ELF-1 (cell line): ENCODE measurements around the gene BRIP1.
"Not testable (repeated sequence)": the region's sequence is repeated elsewhere in the genome, so short reads cannot be mapped to it uniquely, and the experiment has no call there.

ENCODE experiments used
- DNase-seq: peaks from one replicate; pipeline ENCODE4 v3.0.0-alpha.2; 2016; ENCODE audit warnings: low read depth, low spot score

The BRIP1 gene

GRCh38 chr17:61867033-61867432 lies 3.7 kb upstream of the BRIP1 start:
- DNase-seq: no peak

- DNase-seq: no peak
These were observed 436 bp upstream of the BRIP1 start for GRCh38 chr17:61863801-61864126.

DNA sequence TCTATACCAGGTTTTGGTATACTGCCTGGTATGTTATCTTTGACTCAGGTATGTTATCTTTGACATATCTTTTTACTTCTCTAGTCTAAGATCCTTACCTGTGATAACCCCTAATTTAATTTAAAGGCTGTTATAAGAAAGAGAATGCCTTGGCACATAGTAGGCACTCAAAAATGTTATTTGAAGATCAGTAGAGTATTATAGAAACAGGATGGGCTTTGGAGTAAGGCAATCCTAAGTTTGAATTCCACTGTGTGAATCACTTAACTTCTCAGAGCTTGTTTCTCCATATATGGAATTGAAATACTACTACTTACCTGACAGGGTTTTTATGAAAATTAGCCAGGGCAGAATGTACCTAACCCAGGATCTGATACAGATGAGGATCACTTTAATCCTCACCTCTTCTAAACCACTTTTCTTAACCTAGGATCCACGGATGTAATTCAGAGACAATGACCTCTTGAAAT lies 1.2 kb downstream of the BRIP1 start:
- DNase-seq: no peak

GRCh38 chr17:61860397-61860796 lies 2.9 kb downstream of the BRIP1 start:
- not testable (repeated sequence) for DNase-seq

GRCh38 chr17:61856035-61856434 lies 7.3 kb downstream of the BRIP1 start:
- no peak for DNase-seq

DNA sequence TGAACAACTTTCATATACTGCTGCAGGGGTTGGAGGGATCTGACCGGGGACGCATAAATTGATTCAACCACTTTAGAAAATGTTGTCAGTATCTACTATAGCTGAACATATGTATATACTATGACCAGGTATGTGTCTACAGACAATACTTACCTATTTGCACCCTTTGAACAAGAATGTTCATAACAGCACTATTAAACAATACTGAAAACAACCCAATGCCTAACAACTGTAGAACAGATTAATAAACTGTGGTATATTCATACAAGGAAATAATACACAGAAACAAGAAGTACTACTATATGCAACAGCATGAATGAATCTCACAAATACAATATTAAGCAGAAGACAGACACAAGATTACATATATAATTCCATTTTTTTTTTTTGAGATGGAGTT lies 10.5 kb downstream of the BRIP1 start:
- DNase-seq: no peak

GRCh38 chr17:61849674-61850073 lies 13.7 kb downstream of the BRIP1 start:
- no peak for DNase-seq

DNA sequence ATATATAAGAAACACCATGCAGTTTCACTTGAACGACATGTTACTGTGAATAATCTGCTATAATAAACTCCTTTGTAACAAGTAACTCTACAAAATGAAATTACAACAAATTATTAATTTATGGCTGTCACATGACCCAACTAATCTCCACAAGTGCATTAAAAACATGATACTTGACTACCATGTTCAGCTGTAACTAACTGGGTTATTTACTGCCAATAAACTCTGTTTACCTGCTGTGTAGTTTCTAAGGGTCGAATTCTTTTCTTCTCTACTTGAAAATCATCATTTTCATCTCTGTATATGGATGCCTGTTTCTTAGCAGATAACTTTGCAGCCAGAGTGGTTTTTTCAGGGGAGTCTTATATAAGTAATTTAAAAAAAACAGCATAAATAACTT lies 14.4 kb downstream of the BRIP1 start:
- no peak for DNase-seq

DNA sequence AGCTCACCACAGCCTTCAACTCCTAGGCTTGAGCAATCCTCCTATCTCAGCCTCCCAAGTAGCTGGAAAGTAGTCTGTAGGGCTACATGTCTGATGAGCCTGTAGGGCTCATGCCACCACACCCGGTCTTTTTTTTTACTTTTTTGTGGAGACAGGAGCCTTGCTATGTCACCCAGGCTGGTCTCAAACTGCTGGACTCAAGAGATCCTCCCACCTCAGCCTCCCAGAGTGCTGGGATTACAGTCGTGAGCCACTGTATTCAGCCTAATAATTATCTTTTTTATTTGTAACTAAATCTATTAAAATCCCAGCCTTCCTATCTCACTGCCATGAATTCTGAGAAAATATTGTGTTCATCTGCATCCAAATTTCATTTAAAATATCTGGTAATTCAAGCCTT lies 15.1 kb downstream of the BRIP1 start:
- DNase-seq: no peak

- no peak for DNase-seq
These were observed 15.7 kb downstream of the BRIP1 start for GRCh38 chr17:61847659-61848058.

DNA sequence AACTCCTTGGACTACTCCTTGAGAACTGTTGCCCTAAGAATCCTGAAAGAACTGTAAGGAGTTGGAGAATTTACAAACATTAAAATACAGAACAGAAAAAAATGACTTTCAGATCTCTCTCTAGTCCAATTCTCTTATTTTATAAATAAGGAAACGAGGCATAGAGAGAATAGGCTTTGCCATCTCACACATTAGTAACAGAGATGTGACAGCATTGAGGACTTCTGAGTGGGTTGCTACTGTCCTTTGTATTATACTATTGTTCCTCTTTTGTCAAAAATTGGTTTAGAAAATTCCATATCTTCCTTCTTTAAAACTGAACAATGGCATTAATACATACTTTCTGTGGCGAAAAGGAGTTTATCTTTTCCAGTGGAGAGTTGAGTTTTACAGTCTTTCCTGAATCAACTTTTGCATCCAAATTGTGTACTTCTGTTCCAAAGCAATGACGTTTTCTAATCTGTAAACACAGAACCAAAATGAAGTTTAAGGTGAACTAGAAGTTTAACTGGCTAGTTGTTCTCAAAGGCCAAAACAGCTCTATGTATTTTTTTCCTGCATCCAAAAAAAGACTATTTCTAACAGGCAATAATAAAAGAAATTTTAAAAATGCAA lies 16.5 kb downstream of the BRIP1 start:
- DNase-seq: no peak

DNA sequence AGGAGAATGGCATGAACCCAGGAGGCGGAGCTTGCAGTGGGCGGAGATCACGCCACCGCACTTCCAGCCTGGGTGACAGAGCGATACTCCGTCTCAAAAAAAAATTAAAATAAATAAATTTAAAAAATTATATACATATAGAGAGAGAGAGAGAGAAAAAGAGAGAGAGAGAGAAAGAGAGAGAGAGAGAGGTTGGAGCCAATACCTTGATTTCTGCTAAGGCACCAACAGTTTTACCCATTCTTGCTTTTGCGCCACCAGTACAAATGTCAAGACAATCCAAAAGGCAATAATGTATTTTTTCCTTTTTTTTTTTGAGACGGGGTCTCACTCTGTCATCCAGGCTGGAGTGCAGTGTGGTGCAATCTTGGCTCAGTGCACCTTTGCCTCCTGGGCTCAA lies 17.2 kb downstream of the BRIP1 start:
- DNase-seq: no peak

- DNase-seq: no peak
These were observed 19.9 kb downstream of the BRIP1 start for GRCh38 chr17:61843435-61843834.

DNA sequence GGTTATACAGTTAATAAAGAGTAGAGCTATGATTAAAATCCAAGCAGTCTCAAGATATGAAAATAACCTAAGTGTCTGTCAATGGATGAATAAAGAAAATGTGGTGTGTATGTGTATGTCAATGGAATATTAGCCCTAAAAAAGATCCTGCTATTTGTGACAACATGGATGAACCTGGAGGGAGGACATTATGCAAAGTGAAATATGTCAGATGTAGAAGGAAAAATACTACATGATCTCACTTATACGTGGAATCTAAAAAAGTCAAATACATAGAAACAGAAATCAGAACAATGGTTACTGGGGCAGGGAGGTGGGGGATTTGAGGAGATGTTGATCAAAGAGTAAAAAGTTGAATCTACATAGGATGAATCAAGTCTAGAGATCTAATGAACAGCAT lies 20.4 kb downstream of the BRIP1 start:
- no peak for DNase-seq

DNA sequence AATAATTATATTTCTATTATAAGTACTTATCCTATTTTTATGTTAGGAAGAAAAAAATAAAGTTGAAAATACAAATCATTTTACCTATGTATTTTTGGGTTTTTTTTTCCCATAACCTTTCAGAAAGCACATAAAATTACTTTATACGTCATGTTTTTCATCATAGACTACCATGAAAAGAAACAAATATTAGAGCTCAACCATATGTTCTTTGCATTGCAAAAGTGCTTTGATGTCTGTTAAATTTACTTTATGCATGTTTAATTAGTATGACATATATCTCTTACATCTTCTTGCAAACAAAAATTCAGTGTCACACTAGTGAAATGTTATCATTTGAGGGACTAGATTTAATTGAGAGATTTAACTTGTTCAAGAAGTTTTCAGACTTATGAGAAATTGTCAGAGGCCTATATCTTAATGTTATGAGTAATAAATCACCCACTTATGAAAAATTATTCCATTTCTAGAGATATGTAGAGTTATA lies 24.0 kb downstream of the BRIP1 start:
- no peak for DNase-seq

- peak; percentile 23 for DNase-seq
These were observed 25.9 kb downstream of the BRIP1 start for GRCh38 chr17:61837175-61838051.

GRCh38 chr17:61836266-61837174 lies 26.8 kb downstream of the BRIP1 start:
- no peak for DNase-seq

- no peak for DNase-seq
These were observed 27.7 kb downstream of the BRIP1 start for GRCh38 chr17:61835606-61836005.

DNA sequence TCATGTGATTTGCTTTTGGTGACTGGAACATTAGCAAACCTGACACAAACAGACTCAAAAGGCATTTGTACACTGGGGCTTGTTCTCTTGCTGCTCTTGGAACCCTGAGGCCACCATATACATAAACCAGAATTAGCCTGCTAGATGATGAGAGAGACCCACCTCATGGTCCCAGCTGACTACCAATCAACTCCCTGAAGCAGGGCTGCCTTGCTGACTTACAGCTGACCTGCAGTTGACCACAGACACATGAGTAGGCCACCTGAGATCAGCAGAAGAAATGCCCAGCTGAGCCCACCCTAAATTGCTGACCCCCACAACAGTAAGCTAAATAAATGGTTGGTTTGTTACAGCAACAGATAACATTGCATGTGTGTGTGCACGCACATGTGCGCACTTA lies 28.7 kb downstream of the BRIP1 start:
- DNase-seq: peak; percentile 10

- peak; percentile 51 for DNase-seq
These were observed 29.7 kb downstream of the BRIP1 start for GRCh38 chr17:61833536-61834193.

DNA sequence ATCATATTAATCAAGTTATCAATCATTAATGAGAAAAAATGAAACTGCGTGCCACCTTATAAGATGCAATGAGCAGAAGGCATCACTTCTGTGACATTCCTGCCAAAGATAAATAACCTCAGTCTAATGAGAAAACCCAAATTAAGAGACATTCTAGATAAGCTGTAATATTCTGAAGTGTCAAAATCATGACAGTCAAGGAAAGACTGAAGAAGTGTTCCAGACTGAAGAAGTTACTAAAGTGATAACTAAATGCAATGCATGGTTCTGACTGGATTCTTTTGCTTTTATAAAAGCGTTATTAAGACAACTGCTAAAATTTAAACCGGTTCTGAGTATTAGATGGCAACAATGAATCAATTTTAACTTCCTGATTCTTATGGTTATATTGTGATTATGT lies 30.9 kb downstream of the BRIP1 start:
- no peak for DNase-seq

DNA sequence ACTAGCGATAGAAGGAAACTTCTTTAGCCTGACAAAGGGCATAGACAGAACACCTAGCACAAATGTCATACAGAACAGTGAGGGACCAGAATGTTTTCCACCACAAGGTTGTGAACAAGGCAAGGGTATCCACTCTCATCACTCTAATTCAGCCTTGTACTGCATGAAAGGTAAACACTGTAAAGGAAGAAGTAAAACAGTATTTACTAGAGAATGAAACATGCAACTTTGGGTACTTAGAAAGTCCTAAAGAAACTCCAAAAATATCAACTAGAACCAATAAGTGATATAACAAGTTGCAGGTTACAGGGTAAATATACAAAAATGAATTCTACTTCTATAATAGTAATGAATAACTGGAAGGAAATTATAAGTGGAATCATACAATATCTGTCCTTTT lies 32.2 kb downstream of the BRIP1 start:
- no peak for DNase-seq
